AG09309 (cell line): ENCODE measurements around the gene FAM222B.
"Not testable (repeated sequence)": the region's sequence is repeated elsewhere in the genome, so short reads cannot be mapped to it uniquely, and the experiment has no call there.

ENCODE experiments used
- DNase-seq: peaks from one replicate; pipeline ENCODE4 v3.0.0-alpha.2; 2010; ENCODE audit warnings: low read depth
- H3K4me3 ChIP-seq: 2 replicates; pipeline ENCODE4 v1.5.1; 2011; ENCODE audit warnings: mild to moderate bottlenecking, low read depth, low read length, moderate library complexity; ENCODE audit not compliant: control insufficient read depth
- CTCF ChIP-seq: IDR thresholded peaks from 2 replicates; pipeline ENCODE4 v1.5.1; 2011; ENCODE audit warnings: mild to moderate bottlenecking, low read depth, low read length, inconsistent platforms; ENCODE audit not compliant: insufficient read depth, control insufficient read depth; ENCODE audit errors: missing control alignments

Gene FAM222B

DNA sequence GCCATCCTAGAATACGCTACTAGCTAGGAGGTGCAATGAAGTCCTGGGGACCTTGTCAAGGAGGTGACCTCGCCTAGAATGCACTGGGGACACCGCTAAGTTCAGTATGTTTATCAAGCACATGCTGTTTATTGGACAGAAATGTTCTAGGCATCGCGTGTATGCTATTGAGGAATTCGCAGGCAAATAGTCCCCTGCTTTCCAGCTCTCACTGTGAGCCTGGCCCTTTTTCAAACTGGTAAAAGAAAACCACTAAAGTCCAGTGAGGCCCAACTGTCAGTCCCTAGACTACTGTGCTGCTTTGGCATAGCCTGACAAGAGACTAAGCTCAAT, 1.2 kb upstream of the FAM222B start:
- no peak for DNase-seq
- no peak for TF ChIP-seq CTCF

DNA sequence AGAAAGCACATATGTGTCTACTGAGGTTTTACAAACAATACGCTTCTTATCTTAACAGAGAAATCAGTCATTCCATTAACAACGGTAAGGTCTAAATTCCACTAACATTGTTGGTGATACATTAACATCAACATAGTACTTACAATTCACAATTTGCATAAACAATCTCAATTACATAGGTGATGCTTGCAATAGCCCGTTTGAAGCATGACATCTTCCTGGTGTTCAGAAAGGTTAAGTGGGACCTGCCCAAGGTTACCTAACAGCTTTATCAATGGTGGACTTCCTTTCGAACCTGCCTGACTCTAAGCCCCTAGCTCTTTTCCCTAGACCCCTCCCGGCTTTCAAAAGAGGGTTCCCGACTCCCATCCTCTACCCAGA, 699 bp downstream of the FAM222B start:
- H3K4me3 ChIP-seq: peak overlapping the region; percentile 73
- TF ChIP-seq CTCF: no peak
- no peak for DNase-seq

More for the DNA sequence above, 1.2 kb upstream of the FAM222B start:
- no peak overlapping the region for H3K4me3 ChIP-seq

DNA sequence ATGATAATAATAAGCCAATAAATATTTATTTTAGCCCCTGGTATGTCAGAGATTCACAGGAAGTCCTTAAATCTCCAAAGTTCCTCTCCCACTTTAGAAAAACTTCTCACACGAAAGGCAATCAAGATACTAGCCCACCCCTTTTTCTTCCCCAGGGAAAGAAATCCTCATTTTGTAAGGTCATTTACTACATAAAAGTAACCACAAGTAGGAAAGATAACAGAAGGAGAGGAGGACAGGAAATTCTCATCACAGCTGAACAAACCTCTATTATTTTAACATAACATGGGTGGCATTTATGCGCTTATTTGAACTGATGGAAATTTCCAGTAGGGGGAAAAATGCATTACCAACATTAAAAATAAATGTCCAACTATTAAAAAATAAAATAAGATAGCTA, 3.4 kb downstream of the FAM222B start:
- no peak for TF ChIP-seq CTCF
- no peak overlapping the region for H3K4me3 ChIP-seq
- DNase-seq: no peak

DNA sequence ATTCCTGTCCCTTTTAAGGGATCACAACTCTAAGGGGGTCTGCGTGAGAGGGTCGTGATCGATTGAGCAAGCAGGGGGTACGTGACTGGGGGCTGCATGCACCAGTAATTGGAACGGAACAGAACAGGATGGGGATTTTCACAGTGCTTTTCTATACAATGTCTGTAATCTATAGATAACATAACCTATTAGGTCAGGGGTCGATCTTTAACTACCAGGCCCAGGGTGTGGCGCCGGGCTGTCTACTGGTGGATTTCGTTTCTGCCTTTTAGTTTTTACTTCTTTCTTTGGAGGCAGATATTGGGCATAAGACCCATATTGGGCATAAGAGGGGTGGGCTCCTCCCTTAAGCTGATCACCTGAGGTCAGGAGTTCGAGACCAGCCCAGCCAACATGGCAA, 6.0 kb downstream of the FAM222B start:
- not testable (repeated sequence) for DNase-seq, H3K4me3 ChIP-seq

- no peak for DNase-seq
- no peak for TF ChIP-seq CTCF
Measured at GRCh38 chr17:28834420-28834819, 8.2 kb downstream of the FAM222B start.

DNA sequence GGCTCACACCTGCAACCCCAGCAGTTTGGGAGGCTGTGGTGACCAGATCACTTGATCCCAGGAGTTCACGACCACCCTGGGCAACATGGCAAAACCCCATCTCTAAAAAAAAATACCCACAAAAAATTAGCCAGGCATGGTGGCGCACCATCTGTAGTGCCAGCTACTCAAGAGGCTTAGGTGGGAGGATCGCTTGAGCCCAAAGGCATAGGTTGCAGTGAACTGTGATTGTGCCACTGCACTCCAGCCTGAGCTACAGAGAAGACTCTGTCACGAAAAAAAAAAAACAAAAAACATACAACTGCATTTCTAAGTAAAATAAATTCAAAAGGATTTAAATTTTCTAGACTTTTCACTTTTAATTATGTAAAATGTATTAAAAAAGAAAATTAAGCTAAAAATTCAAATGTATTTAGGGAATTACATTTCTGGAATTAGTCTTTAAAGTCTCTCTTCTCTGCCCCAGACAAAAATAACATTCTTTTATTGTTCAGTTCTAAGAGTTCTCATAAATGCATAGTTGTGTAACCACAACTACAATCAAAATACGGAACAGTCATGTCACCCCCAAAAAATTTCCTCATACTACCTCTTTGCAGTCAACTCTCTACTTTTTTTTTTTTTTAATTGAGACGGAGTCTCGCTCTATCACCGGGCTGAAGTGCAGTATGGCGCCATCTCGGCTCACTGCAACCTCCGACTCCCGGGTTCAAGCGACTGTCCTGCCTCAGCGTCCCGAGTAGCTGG, 14.1 kb downstream of the FAM222B start:
- no peak overlapping the region for H3K4me3 ChIP-seq
- TF ChIP-seq CTCF: no peak
- DNase-seq: peak; percentile 46

More at GRCh38 chr17:28834420-28834819, 8.2 kb downstream of the FAM222B start:
- no peak overlapping the region for H3K4me3 ChIP-seq

GRCh38 chr17:28827672-28828071, 14.9 kb downstream of the FAM222B start:
- no peak for DNase-seq
- no peak for TF ChIP-seq CTCF
- H3K4me3 ChIP-seq: no peak overlapping the region
